ENCODE data around the gene SPEF2. TPM values are rescaled to one million over a fixed set of nuclear protein-coding genes. Genes with fewer than 3 reads are reported as not detected.

Gene SPEF2
- total RNA-seq, 2 donors from 2014 or later, result 3.0 to 5.0 TPM

DNA sequence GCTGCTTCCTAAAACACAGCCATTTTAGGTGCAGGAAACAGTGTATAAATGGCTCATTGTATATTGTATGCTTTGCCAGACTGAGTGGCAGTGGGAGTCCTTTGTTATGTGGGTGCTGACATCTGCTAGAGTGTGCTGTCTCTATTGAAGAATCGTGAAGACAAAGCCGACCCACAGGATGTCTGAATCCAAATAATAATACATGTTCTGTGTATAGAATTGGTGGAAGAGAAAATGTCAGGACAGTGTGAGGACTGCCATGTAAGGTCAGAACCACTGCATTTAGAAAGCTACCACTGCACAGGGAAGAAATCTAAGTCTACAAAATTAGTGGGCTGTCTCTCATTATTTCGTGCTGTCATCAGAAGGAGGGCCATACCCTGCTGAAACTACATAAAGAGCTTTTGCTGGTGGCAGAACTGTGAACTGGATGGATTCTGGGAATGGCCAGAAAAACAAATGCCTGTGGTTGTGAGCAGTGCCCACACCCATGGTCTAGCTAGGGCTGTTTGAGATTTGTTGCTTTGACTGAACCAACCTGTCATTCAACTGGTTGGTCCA is 241.5 kb downstream of the SPEF2 start:
- ATAC-seq (no peak), DNase-seq (no peak)
- intact Hi-C loops (cut with DNase I, micrococcal nuclease), result no loop called here

DNA sequence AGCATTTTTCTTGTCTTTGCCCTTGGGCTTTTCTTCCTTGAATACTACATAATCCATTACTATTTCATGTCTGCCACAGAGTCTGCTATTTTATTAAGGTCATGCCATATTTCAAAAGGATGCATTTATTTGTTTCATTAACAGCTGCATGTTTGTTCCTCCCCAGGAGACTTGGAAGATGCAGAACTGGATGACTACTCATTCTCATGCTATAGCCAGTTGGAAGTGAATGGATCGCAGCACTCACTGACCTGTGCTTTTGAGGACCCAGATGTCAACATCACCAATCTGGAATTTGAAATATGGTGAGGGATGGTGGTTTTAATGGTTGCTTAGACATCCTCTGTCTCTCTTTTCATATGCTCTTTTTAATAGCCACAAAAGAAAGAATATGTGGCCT is 243.0 kb downstream of the SPEF2 start:
- DNase-seq (no peak), ATAC-seq (no peak)
- intact Hi-C loops (cut with DNase I, micrococcal nuclease), result no loop called here

DNA sequence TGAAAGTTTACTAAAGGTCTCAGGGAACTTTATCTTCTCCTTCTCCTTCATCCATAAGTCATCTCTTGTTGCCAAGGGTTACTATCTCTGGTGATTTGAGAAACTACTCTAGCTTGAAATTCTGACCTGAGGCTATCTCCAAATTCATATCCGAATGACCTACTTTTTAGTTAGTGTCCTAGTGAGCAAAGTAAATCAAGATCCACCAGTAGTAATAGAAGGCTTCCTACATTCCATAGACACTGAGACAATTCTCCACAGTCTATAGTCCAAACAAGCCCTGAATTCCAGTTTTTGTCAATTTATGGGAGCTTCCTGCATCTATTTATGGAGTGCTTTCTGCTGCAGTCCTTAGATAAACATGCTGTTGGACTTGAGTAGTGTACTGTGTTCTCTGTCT is 244.1 kb downstream of the SPEF2 start:
- intact Hi-C loops (cut with DNase I, micrococcal nuclease), result no loop called here

DNA sequence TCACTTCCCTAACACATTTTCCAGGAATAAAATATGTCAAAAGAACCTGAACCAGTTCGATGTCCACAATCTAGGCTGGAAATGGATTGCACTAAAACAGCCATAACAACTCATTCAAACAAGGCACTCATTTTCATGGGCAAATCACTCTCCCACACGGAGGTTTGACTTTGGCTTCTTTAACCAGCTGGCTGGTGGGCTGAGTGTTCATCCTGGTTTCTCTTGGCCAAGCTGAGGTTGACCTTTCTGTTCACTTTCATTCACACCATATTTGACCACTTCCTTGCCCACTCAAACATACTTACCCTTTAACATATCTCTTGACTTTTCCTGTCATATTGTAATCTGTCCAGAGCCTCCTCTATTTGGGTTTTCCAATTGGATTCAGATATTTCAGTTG is 244.5 kb downstream of the SPEF2 start:
- intact Hi-C loops (cut with DNase I, micrococcal nuclease), result no loop called here
- no peak for DNase-seq
- no peak for ATAC-seq

More for the DNA sequence above, 244.1 kb downstream of the SPEF2 start:
- ATAC-seq, result no peak
- DNase-seq, result no peak

DNA sequence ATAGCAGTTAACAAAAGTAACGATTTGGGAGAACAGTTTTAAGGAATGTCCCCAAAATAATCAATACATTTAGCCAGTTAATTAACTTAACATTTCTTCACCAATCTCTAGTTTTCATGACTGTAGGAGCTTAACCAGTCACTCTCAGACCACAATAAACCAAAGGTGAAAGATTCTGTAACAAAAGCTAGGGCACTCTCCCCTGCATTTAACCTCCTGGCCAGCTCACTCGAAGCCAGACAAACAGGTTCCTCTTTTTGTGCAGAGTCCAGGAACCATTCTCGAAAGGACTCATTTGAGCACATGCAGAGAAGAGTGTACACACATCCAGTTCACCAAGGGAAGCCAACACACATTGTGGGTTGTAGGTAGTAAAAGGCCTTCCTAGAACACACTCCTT is 245.5 kb downstream of the SPEF2 start:
- ATAC-seq (no peak), DNase-seq (no peak)
- intact Hi-C loops (cut with DNase I, micrococcal nuclease), result no loop called here

Other genes with a start within 250 kb of the SPEF2 start
- gene IL7R, start 239.0 kb downstream of the SPEF2 start, total RNA-seq, result 10 to 100 TPM in 1 of 2 donors, 1 to 10 TPM in 1; 3.0 to 12.0 TPM